Smooth muscle cell (in vitro differentiated cells): ENCODE measurements around the gene FRMD3. TPM values are rescaled to one million over a fixed set of nuclear protein-coding genes. Genes with fewer than 3 reads are reported as not detected.

Experiments
- DNase-seq: peaks from one replicate; lab custom pipeline; 2025; ENCODE audit not compliant: unreplicated experiment; lab: John Stamatoyannopoulos, UW
- H2AFZ ChIP-seq: fragments of 200-600 bp; sonication (generic); 2 replicates; pipeline ENCODE4 v1.6.0; 2016; ENCODE audit warnings: antibody characterized with exemption, low read depth, mild to moderate bottlenecking
- H3F3A ChIP-seq: fragments of 200-600 bp; sonication (generic); 2 replicates; pipeline ENCODE4 v1.6.0; 2017; ENCODE audit warnings: antibody characterized with exemption, low read depth
- H3K27ac ChIP-seq: fragments of 200-600 bp; sonication (generic); 2 replicates; pipeline ENCODE4 v1.5.1; 2016; ENCODE audit warnings: low read depth, mild to moderate bottlenecking
- H3K27me3 ChIP-seq: fragments of 200-600 bp; sonication (generic); 2 replicates; pipeline ENCODE4 v1.6.1; 2016; ENCODE audit warnings: low read depth, mild to moderate bottlenecking
- H3K36me3 ChIP-seq: fragments of 200-600 bp; sonication (generic); 2 replicates; pipeline ENCODE4 v1.5.1; 2016; ENCODE audit warnings: low read depth
- H3K4me1 ChIP-seq: fragments of 200-600 bp; sonication (generic); 2 replicates; pipeline ENCODE4 v1.5.1; 2016; ENCODE audit warnings: low read depth
- H3K4me2 ChIP-seq: fragments of 200-600 bp; sonication (generic); 2 replicates; pipeline ENCODE4 v1.6.0; 2016; ENCODE audit warnings: mild to moderate bottlenecking
- H3K4me3 ChIP-seq: fragments of 200-600 bp; sonication (generic); 2 replicates; pipeline ENCODE4 v1.5.1; 2016; ENCODE audit warnings: mild to moderate bottlenecking
- H3K79me2 ChIP-seq: fragments of 200-600 bp; sonication (generic); 2 replicates; pipeline ENCODE4 v1.6.0; 2016; ENCODE audit warnings: low read depth, mild to moderate bottlenecking
- H3K9ac ChIP-seq: fragments of 200-600 bp; sonication (generic); 2 replicates; pipeline ENCODE4 v1.6.0; 2016; ENCODE audit warnings: low read depth
- H3K9me3 ChIP-seq: fragments of 200-600 bp; sonication (generic); replicated peaks from 2 replicates; pipeline ENCODE4 v1.5.1; 2016; ENCODE audit warnings: low read depth
- H4K20me1 ChIP-seq: fragments of 200-600 bp; sonication (generic); 2 replicates; pipeline ENCODE4 v1.6.0; 2016; ENCODE audit warnings: low read depth
- WGBS: methylation state at CpG from one replicate; pipeline ENCODE4 v1.1.7; 2016; ENCODE audit warnings: low lambda C conversion rate; 5-methylcytosine and 5-hydroxymethylcytosine counted together
- polyA plus RNA-seq: library from polyadenylated mRNA; unstranded; fragments of >200 nt; fragmentation: Nextera tagmentation; extraction: Ambion mirVana; gene quantifications from 2 replicates; pipeline ENCODE4 v1.2.1, GENCODE V29; 2016
- total RNA-seq: library from RNA; depleted of rRNA; stranded (reverse); fragments of >200 nt; gene quantifications from 2 replicates; pipeline ENCODE4 v1.2.3, GENCODE V29; 2014
- TF ChIP-seq, protein P1 (sequence below): fragments of 200-600 bp; sonication (generic); IDR thresholded peaks from 2 replicates; pipeline ENCODE4 v1.5.1; 2017; ENCODE audit warnings: borderline replicate concordance, mild to moderate bottlenecking, antibody characterized with exemption; ENCODE audit not compliant: insufficient read depth, poor library complexity, severe bottlenecking

FRMD3 gene
- total and polyA plus RNA-seq, 2 experiments from 2014 or later, result 0.72 to 2.8 TPM

DNA sequence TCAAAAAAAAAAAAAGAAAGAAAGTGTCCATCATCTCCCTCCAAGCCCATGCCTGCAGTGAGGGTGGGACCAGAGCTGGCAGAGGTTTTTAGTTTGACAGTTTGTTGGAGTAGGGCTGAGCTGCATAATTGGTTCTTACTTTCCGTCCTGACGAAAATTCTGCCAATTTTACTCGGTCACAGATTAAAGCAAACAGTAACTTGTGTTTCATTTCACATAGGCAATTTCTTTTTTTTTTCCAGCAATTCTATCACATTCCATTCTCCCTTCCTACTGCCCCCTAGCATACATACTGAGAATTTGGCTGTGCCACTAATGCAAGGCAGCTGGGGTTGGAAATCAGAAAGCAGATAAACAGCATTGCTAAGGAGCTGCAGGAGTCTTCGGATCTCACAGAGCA is 132.4 kb downstream of the FRMD3 start:
- Histone ChIP-seq H3K27me3 (no peaks in the 10 kb centered on the region), H3K79me2 (no peaks in the 10 kb centered on the region), H3K9me3 (no peaks in the 10 kb centered on the region), H3K4me2 (no peak overlapping the region), H3K4me1 (no peaks in the 10 kb centered on the region), H3F3A (no peaks in the 10 kb centered on the region), H3K27ac (no peak overlapping the region), H2AFZ (no peak overlapping the region), H3K4me3 (no peak overlapping the region), H4K20me1 (no peaks in the 10 kb centered on the region), H3K36me3 (no peaks in the 10 kb centered on the region), H3K9ac (no peak overlapping the region)
- TF ChIP-seq, protein P1, sequence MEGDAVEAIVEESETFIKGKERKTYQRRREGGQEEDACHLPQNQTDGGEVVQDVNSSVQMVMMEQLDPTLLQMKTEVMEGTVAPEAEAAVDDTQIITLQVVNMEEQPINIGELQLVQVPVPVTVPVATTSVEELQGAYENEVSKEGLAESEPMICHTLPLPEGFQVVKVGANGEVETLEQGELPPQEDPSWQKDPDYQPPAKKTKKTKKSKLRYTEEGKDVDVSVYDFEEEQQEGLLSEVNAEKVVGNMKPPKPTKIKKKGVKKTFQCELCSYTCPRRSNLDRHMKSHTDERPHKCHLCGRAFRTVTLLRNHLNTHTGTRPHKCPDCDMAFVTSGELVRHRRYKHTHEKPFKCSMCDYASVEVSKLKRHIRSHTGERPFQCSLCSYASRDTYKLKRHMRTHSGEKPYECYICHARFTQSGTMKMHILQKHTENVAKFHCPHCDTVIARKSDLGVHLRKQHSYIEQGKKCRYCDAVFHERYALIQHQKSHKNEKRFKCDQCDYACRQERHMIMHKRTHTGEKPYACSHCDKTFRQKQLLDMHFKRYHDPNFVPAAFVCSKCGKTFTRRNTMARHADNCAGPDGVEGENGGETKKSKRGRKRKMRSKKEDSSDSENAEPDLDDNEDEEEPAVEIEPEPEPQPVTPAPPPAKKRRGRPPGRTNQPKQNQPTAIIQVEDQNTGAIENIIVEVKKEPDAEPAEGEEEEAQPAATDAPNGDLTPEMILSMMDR, result no peak
- DNase-seq, result no peak
- 89% methylated on average over 4 of the region's 4 CpGs for WGBS

DNA sequence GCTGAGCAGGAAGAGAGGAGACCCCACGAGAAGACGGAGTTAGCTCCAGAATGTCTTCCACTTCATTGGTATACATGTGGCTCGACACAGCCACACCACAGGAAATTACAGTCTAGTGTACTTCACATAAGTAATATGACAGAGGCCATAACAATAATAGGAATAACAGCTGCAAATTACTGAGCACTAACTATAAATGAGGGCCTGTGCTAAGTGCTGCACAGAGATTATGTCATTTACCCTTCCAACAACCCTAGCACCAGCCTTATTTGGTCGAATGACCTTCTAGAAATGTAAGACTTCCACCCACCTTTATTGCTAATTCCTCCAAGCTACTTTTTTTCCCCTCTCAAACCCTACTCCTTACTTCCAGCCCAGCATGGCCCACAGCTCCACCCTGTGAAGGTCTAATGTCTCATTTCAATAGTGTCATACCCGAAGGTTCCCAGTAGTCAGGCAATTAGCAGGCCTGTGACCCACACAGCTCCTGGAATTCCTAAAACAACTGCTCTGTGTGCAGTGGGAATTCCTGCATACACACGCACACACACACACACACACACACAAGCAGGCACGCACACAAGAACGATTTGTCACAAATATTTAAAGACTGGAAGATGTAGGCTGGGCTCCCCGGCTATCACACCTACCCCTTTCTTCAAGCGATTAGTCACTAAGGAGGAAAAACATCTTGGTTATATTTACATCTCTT is 134.5 kb downstream of the FRMD3 start:
- H4K20me1 ChIP-seq, result no peaks in the 10 kb centered on the region
- no peaks in the 10 kb centered on the region for H3K36me3 ChIP-seq
- no peak overlapping the region for H3K4me2 ChIP-seq
- no peak overlapping the region for H2AFZ ChIP-seq
- no peak overlapping the region for H3K27ac ChIP-seq
- TF ChIP-seq, protein P1, result no peak
- no peak for DNase-seq
- H3K27me3 ChIP-seq, result no peaks in the 10 kb centered on the region
- no peak overlapping the region for H3K4me3 ChIP-seq
- 74% methylated on average over 10 of the region's 10 CpGs for WGBS
- H3F3A ChIP-seq, result no peaks in the 10 kb centered on the region
- no peaks in the 10 kb centered on the region for H3K4me1 ChIP-seq
- no peaks in the 10 kb centered on the region for H3K79me2 ChIP-seq
- no peaks in the 10 kb centered on the region for H3K9me3 ChIP-seq
- H3K9ac ChIP-seq, result no peak overlapping the region

DNA sequence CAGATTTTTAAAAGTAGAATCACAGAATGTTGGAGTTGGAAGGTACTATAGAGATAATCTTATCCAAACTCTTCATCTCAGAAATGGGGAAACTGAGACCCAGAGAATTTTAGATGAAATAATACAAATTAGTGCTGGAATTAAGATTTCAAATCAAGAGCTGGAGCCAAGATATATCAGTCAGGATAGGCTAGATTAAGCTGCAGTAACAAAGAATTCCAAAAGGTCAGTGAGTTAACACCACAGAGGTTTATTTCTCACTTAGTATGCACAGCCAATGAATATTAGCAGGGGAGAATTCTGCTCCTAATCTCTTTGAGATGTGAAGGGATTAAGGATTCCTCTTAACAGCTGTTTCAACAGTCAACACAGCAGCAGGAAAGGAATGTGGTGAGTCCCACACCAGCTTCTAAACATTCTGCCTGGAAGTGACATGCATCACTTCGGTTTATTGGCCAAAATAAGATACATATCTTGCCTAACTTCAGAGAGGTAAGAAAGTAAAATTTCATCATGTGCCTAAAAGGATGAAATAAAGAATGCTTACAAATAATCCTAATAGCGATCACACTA is 136.8 kb downstream of the FRMD3 start:
- WGBS, result 86% methylated on average over 2 of the region's 2 CpGs
- Histone ChIP-seq H3K27me3 (no peaks in the 10 kb centered on the region), H3K9me3 (no peaks in the 10 kb centered on the region), H2AFZ (no peak overlapping the region), H3K4me1 (no peaks in the 10 kb centered on the region), H3K4me3 (no peak overlapping the region), H4K20me1 (no peaks in the 10 kb centered on the region), H3F3A (no peaks in the 10 kb centered on the region), H3K79me2 (no peaks in the 10 kb centered on the region), H3K27ac (no peak overlapping the region), H3K4me2 (no peak overlapping the region), H3K9ac (no peak overlapping the region), H3K36me3 (no peaks in the 10 kb centered on the region)
- TF ChIP-seq, protein P1, result no peak
- DNase-seq, result no peak

DNA sequence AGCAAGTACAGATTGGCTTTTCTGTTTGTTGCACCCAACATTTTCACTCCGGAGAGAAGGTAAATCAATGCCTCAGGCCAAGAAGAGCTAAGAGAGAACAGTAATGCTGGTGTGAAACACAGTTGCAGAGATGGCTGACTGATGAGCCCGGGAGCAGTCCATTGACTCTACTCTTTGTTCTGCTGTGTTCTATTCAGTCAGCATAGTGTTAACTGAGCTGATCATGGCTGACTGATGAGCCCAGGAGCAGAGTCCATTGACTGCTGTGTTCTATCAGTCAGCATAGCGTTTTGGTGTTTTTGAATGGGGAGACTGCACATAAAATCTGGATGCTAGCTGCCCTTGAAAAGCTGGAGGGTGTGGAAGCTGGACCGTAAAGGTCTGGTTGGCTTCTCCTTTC is 141.4 kb downstream of the FRMD3 start:
- TF ChIP-seq, protein P1, result no peak
- Histone ChIP-seq H3K4me3 (no peak overlapping the region), H3K9me3 (no peaks in the 10 kb centered on the region), H3K27me3 (peaks cover 5% of the 10 kb centered on the region), H3K79me2 (no peaks in the 10 kb centered on the region), H4K20me1 (no peaks in the 10 kb centered on the region), H3K9ac (no peak overlapping the region), H3F3A (no peaks in the 10 kb centered on the region), H3K4me2 (no peak overlapping the region), H3K36me3 (no peaks in the 10 kb centered on the region), H3K27ac (no peak overlapping the region), H2AFZ (no peak overlapping the region), H3K4me1 (no peaks in the 10 kb centered on the region)
- 93% methylated on average over 4 of the region's 4 CpGs for WGBS
- DNase-seq, result no peak
